Tibial nerve (tissue), 4 donors: ENCODE results near the gene CEBPG. TPM values are rescaled to one million over a fixed set of nuclear protein-coding genes. Genes with fewer than 3 reads are reported as not detected.

Experiments used
- DNase-seq, 2 donors: peaks; one replicate each; pipeline ENCODE4 v3.0.0-alpha.2; 2019; ENCODE audit warnings: low spot score in 2 of 2
- H3K27ac ChIP-seq, 4 donors: fragments of 200-600 bp; sonication (generic) in 3 of 4; one replicate each; pipeline ENCODE4 v1.5.1; 2017 to 2019; ENCODE audit warnings: mild to moderate bottlenecking in 1 of 4
- H3K27me3 ChIP-seq, 2 donors: fragments of 200-600 bp; sonication (generic) in 1 of 2; one replicate each; pipeline versions ENCODE4 v1.5.1 to v1.6.0; 2017 to 2019
- H3K36me3 ChIP-seq, 3 donors: fragments of 200-600 bp; sonication (generic); one replicate each; pipeline ENCODE4 v1.5.1; 2018 to 2019
- H3K4me1 ChIP-seq, 4 donors: fragments of 200-600 bp; sonication (generic) in 3 of 4; one replicate each; pipeline ENCODE4 v1.5.1; 2017 to 2019
- H3K4me3 ChIP-seq, 4 donors: fragments of 200-600 bp; sonication (generic) in 3 of 4; one replicate each; pipeline ENCODE4 v1.5.1; 2017 to 2019; ENCODE audit warnings: mild to moderate bottlenecking in 1 of 4, moderate library complexity in 1 of 4
- H3K9me3 ChIP-seq, 4 donors: fragments of 200-600 bp; sonication (generic) in 3 of 4; one replicate each; pipeline ENCODE4 v1.5.1; 2017 to 2019
- CTCF ChIP-seq, 5 experiments: fragments of 200-600 bp in 3 of 5; fragments of 450-650 bp in 2 of 5; sonication (generic) in 3 of 5; IDR thresholded peaks; one replicate each; pipeline ENCODE4 v1.5.1; 2016 to 2019; ENCODE audit warnings: antibody characterized with exemption in 5 of 5, mild to moderate bottlenecking in 3 of 5, moderate library complexity in 2 of 5
- EP300 ChIP-seq, 2 donors: sonication (generic); formaldehyde crosslinking; IDR thresholded peaks; one replicate each; pipeline ENCODE4 v1.6.1; 2017; ENCODE audit warnings: antibody characterized with exemption in 2 of 2, mild to moderate bottlenecking in 1 of 2
- POLR2A ChIP-seq, 2 donors: fragments of 450-650 bp; IDR thresholded peaks; one replicate each; pipeline ENCODE4 v1.6.1; 2017; ENCODE audit warnings: antibody characterized with exemption in 2 of 2, mild to moderate bottlenecking in 2 of 2, moderate library complexity in 2 of 2
- WGBS, 2 donors: methylation state at CpG; one replicate each; pipeline ENCODE4 v1.1.5; 2018; 5-methylcytosine and 5-hydroxymethylcytosine counted together
- total RNA-seq, 4 donors: library from RNA; depleted of rRNA; stranded (reverse); fragments of >200 nt; gene quantifications; one replicate each; pipeline ENCODE4 v1.1.0, GENCODE V29; 2016

CEBPG gene
- total RNA-seq, 4 donors from 2014 or later: 15.5 to 18.6 (median 16.7) TPM

GRCh38 chr19:33402421-33403220 lies 29.1 kb downstream of the CEBPG start:
- no peaks in the 10 kb centered on the region for H3K27me3 ChIP-seq
- WGBS, 2 donors: 84 to 90% methylated on average over 10 to 14 of the region's 18 CpGs
- peaks cover 0 to 22% (median 1%) of the 10 kb centered on the region in 4 donors for H3K4me1 ChIP-seq
- no peaks in the 10 kb centered on the region for H3K9me3 ChIP-seq
- H3K27ac ChIP-seq: no peak overlapping the region
- TF ChIP-seq POLR2A (IDR thresholded peaks at IDR 0.05): no peak
- TF ChIP-seq EP300 (IDR thresholded peaks at IDR 0.05): no peak
- no peak for TF ChIP-seq CTCF (IDR thresholded peaks at IDR 0.05)
- no peak overlapping the region for H3K4me3 ChIP-seq
- peak in 1 of 2 donors; percentile 9 for DNase-seq
- H3K36me3 ChIP-seq: peaks cover 0 to 37% (median 0%) of the 10 kb centered on the region in 3 donors

- WGBS, 2 donors: 80 to 85% methylated on average over 15 to 17 of the region's 18 CpGs
- peak in 1 of 2 donors; percentile 7 for DNase-seq
- Histone ChIP-seq H3K27me3 (no peaks in the 10 kb centered on the region), H3K4me1 (peaks cover 0 to 16% (median 0%) of the 10 kb centered on the region in 4 donors), H3K36me3 (peaks cover 0 to 29% (median 0%) of the 10 kb centered on the region in 3 donors), H3K4me3 (no peak overlapping the region), H3K27ac (no peak overlapping the region), H3K9me3 (no peaks in the 10 kb centered on the region)
- TF ChIP-seq POLR2A (IDR thresholded peaks at IDR 0.05) (no peak), CTCF (IDR thresholded peaks at IDR 0.05) (no peak), EP300 (IDR thresholded peaks at IDR 0.05) (no peak)
Measured at GRCh38 chr19:33403221-33403972, 29.9 kb downstream of the CEBPG start.

GRCh38 chr19:33403973-33404304 lies 30.4 kb downstream of the CEBPG start:
- WGBS, 2 donors: 92 to 97% methylated on average over 6 of the region's 6 CpGs
- Histone ChIP-seq H3K9me3 (no peaks in the 10 kb centered on the region), H3K27ac (no peak overlapping the region), H3K27me3 (no peaks in the 10 kb centered on the region), H3K4me3 (no peak overlapping the region), H3K4me1 (peaks cover 0 to 16% (median 0%) of the 10 kb centered on the region in 4 donors), H3K36me3 (peaks cover 0 to 30% (median 0%) of the 10 kb centered on the region in 3 donors)
- TF ChIP-seq POLR2A (IDR thresholded peaks at IDR 0.05) (no peak), CTCF (IDR thresholded peaks at IDR 0.05) (no peak), EP300 (IDR thresholded peaks at IDR 0.05) (no peak)
- DNase-seq: no peak

- no peak for TF ChIP-seq EP300 (IDR thresholded peaks at IDR 0.05)
- TF ChIP-seq CTCF (IDR thresholded peaks at IDR 0.05): no peak
- TF ChIP-seq POLR2A (IDR thresholded peaks at IDR 0.05): no peak
- no peaks in the 10 kb centered on the region for H3K27me3 ChIP-seq
- WGBS, 2 donors: 76 to 83% methylated on average over 18 of the region's 18 CpGs
- peaks cover 0 to 31% (median 0%) of the 10 kb centered on the region in 3 donors for H3K36me3 ChIP-seq
- H3K4me1 ChIP-seq: peaks cover 0 to 16% (median 0%) of the 10 kb centered on the region in 4 donors
- peak in 1 of 2 donors; percentile 4 for DNase-seq
- H3K27ac ChIP-seq: peak overlapping the region in 1 of 4 donors; percentile 7
- no peaks in the 10 kb centered on the region for H3K9me3 ChIP-seq
- H3K4me3 ChIP-seq: no peak overlapping the region
Measured at GRCh38 chr19:33404506-33405253, 31.2 kb downstream of the CEBPG start.
